Stimulated activated CD4-positive, alpha-beta T cell treated with anti-CD3 and anti-CD28 coated beads, Interleukin-1b, Interleukin-23, amount 100 ng/mL, for 48 hours (primary cell): ENCODE data around the gene TSEN54.

Experiments
- DNase-seq: peaks from one replicate; pipeline ENCODE4 v3.0.0-alpha.2; 2020

The TSEN54 gene

GRCh38 chr17:75521951-75522727, 5.8 kb downstream of the TSEN54 start:
- no peak for DNase-seq

DNA sequence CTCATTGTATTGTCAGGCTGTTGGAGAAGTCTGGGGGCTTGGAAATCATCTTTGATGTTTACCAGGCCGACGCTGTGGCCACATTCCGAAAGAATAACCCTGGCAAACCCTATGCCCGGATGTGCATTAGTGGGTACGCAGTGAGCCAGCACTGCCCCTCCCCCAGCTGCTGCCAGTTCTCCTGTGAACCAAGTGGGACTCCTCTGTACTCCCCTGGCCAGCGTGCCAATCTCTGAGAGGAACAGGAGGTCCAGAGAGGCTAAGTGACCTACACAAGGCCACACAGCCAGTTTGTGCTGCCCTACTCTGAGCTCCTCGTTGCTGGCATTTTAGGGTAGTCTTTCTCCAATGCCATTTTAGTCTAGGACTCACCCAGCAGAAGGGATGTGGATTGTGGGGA, 7.3 kb downstream of the TSEN54 start:
- DNase-seq = no peak

- no peak for DNase-seq
Observed at GRCh38 chr17:75524269-75524969, 8.1 kb downstream of the TSEN54 start.

GRCh38 chr17:75524970-75525805, 8.9 kb downstream of the TSEN54 start, which contains the start of gene LLGL2:
TSS of gene LLGL2 (plus strand) at chr17:75525697. CDS start at chr17:75543427, 17,730 bp downstream.
- peak; percentile 74 for DNase-seq

DNA sequence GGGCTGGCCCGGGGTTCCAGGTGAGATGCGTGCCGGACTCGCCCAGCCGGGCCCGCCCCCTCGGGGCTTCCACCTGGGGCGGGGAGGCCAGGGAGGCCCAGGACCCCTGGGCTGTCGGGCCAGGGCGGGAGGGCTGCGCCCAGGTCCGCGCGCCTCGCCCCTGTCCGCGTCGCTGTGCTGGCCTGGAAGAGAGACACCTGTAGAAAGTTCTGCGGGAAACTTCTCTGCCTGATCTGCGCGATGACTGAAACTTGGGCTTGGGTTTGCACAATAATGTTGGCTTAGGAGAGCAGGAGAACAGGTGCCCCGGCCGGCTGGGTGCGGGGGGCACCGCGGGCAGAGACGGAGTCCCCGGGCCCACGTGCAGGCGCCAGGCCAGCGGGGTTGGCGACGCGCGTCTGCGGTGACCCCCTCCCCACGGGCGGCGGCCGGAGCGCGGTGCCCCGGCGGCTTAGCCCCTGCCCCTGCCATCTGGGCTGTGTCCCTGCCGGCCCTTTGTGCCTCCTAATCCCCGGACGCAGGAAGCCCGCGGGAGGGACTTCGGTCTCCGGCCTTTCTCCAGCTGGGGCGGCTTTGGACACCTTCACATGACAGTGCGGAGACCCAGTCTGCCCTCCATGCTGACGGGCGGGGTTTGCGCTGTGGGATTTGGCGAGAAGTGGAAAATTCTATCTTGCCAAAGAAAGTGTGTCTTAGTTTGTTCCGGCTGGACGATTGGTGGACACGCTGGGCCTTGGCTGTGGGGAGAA, 9.7 kb downstream of the TSEN54 start:
- no peak for DNase-seq

- no peak for DNase-seq
Observed at GRCh38 chr17:75526555-75527270, 10.4 kb downstream of the TSEN54 start.

- no peak for DNase-seq
Observed at GRCh38 chr17:75530837-75531720, 14.8 kb downstream of the TSEN54 start.

DNA sequence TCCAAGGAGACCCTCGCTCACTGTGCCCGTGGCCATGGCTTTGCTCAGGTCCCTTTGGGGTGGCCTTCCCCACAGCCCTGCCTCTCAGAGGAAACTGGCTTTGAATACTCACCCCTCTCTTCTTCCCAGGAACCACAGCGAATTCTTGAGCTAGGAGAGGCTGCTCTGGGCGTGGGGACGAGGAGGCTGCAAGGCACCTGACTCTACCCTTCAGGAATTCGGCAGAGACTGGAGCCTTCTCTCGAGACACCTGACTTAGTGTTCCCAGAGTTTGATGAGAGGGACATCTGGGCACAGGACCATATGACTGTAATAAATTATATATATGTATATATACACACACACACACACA, 15.4 kb downstream of the TSEN54 start:
- DNase-seq = no peak

DNA sequence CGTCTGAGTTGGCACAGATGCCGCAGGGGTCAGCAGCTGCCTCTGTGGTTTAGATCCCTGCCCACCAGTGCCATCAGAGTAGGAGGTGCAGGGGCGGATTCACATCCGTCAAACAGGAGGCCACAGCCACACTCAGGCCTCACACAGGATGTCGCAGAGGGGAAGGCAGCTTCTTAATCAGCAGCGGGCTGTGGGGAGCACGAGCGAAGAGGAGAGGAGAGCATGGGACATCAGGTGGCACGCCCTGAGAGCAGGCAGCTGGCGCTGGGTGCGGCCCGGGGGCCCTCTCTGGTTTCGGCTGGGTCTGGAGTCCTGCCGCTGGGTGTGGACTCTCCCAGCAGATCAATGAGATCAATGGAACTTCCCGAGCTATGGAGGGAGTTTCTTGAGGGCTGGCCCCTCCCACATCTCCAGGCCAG, 18.8 kb downstream of the TSEN54 start:
- peak; percentile 65 for DNase-seq

DNA sequence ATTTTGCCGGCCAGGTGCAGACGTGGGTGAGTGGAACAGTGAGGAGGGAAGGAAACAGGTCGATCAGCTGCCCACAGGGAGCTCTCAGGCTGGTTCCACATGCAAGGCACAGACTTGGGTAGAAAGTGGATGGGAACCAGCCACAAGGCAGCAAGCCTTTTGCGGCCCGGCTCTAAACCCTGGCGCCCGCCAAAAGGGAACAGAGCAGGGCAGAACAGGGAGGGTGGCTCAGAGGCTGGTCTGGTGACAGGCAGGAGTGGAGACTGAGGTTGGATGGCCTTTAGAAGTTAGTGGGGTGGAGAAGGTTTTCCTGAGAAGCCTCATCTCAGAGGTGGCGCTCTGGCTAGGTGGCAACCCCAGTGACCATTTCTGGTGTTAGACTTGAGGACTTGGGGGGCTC, 19.5 kb downstream of the TSEN54 start:
- DNase-seq = no peak

- DNase-seq = no peak
Observed at GRCh38 chr17:75536366-75536765, 20.0 kb downstream of the TSEN54 start.

- DNase-seq = no peak
Observed at GRCh38 chr17:75539967-75540729, 23.8 kb downstream of the TSEN54 start.

GRCh38 chr17:75540923-75541503, 24.7 kb downstream of the TSEN54 start:
- no peak for DNase-seq

GRCh38 chr17:75542229-75542628, 25.9 kb downstream of the TSEN54 start:
- DNase-seq = no peak

- DNase-seq = no peak
Observed at GRCh38 chr17:75542728-75543336, 26.5 kb downstream of the TSEN54 start.

- no peak for DNase-seq
Observed at GRCh38 chr17:75544250-75544649, 27.9 kb downstream of the TSEN54 start.

GRCh38 chr17:75546181-75546580, 29.9 kb downstream of the TSEN54 start:
- DNase-seq = no peak

DNA sequence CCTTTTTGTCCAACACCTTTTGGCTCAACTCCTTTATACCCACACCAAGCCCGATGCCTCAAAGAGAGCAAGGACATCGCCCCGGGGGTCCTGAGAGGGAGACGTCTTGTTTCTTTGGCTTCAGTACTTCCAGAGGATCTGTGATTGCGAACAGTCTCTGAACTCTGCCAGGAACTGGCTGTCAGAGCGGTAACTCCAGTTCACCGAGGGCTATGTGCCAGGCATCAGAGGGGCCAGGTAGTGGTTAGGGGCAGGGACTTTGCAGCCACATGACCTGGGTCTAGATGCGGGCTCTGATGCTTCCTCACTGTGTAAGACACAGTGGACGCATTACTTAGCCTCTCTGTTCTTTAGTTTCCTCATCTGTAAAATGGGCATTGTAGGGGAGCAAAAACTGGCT, 30.8 kb downstream of the TSEN54 start:
- DNase-seq = no peak

- no peak for DNase-seq
Observed at GRCh38 chr17:75548813-75549212, 32.5 kb downstream of the TSEN54 start.
